H1 (cell line): Measurements from ENCODE around the gene TESMIN. TPM values are rescaled to one million over a fixed set of nuclear protein-coding genes. Genes with fewer than 3 reads are reported as not detected.

Source experiments
- CTCF ChIA-PET: fragments of 300-600 bp; sonication (Branson Sonifier 250); formaldehyde crosslinking; loops from one replicate; lab custom pipeline; 2021; ENCODE audit not compliant: partially characterized antibody; lab: Charles Lee
- POLR2A ChIA-PET: fragments of 300-600 bp; sonication (Branson Sonifier 250); formaldehyde crosslinking; loops from one replicate; lab custom pipeline; 2021; ENCODE audit warnings: inconsistent platforms; ENCODE audit not compliant: partially characterized antibody; lab: Charles Lee
- DNase-seq, 2 experiments: peaks; one replicate each; pipeline versions ENCODE4 v3.0.0 to v3.0.0-alpha.2; 2010 to 2022; ENCODE audit warnings: low spot score in 2 of 2, low read depth in 1 of 2, mixed read lengths in 1 of 2
- FAIRE-seq: peaks from 2 replicates; lab custom pipeline; 2011; peaks lifted over from hg19 to GRCh38; lab: Jason Lieb, UNC
- H2AFZ ChIP-seq: 2 replicates; pipeline ENCODE4 v1.8.1; 2012; ENCODE audit warnings: low read length, inconsistent platforms
- H2AK5ac ChIP-seq: 2 replicates; pipeline ENCODE4 v1.6.1; 2013; ENCODE audit warnings: low read depth, low read length
- H2BK120ac ChIP-seq: replicated peaks from 2 replicates; pipeline ENCODE3; 2013; ENCODE audit warnings: low read depth, low read length, inconsistent platforms
- H2BK12ac ChIP-seq: 2 replicates; pipeline ENCODE4 v1.6.1; 2013; ENCODE audit warnings: low read depth, low read length
- H2BK15ac ChIP-seq: 2 replicates; pipeline ENCODE4 v1.6.1; 2013; ENCODE audit warnings: low read length
- H2BK20ac ChIP-seq: 2 replicates; pipeline ENCODE4 v1.6.1; 2013; ENCODE audit warnings: low read length
- H2BK5ac ChIP-seq: 2 replicates; pipeline ENCODE4 v1.6.1; 2013; ENCODE audit warnings: low read depth, low read length
- H3K14ac ChIP-seq: 2 replicates; pipeline ENCODE4 v1.6.1; 2013; ENCODE audit warnings: inconsistent platforms; ENCODE audit not compliant: insufficient read length
- H3K18ac ChIP-seq: 2 replicates; pipeline ENCODE4 v1.6.1; 2013; ENCODE audit warnings: low read length; ENCODE audit errors: extremely low read depth
- H3K23ac ChIP-seq: 2 replicates; pipeline ENCODE4 v1.6.1; 2013; ENCODE audit warnings: inconsistent platforms; ENCODE audit not compliant: insufficient read length
- H3K23me2 ChIP-seq: 2 replicates; pipeline ENCODE4 v1.6.1; 2013; ENCODE audit warnings: low read depth, low read length
- H3K27ac ChIP-seq: 2 replicates; pipeline ENCODE4 v1.6.1; 2011; ENCODE audit warnings: low read depth, low read length, inconsistent platforms
- H3K27me3 ChIP-seq, 4 experiments: replicated peaks in 1 of 4; 1 replicate in 1 of 4; 2 replicates in 3 of 4; pipeline versions ENCODE4 v1.6.1 to v1.8.1; 2011 to 2013; ENCODE audit warnings: low read length in 3 of 4, mild to moderate bottlenecking in 3 of 4, inconsistent platforms in 2 of 4, mixed read lengths in 2 of 4, moderate library complexity in 1 of 4; ENCODE audit not compliant: control insufficient read depth in 3 of 4, insufficient read depth in 3 of 4; ENCODE audit errors: extremely low read depth in 1 of 4
- H3K36me3 ChIP-seq, 4 experiments: 2 replicates each; pipeline versions ENCODE4 v1.6.1 to v1.8.1; 2011 to 2013; ENCODE audit warnings: mild to moderate bottlenecking in 4 of 4, low read length in 3 of 4, moderate library complexity in 2 of 4, control low read depth in 1 of 4, inconsistent platforms in 1 of 4; ENCODE audit not compliant: insufficient read depth in 4 of 4, control insufficient read depth in 2 of 4
- H3K4ac ChIP-seq: replicated peaks from 2 replicates; pipeline ENCODE3; 2013; ENCODE audit warnings: low read length, low read depth, mixed read lengths, inconsistent platforms; ENCODE audit not compliant: insufficient read length
- H3K4me1 ChIP-seq, 4 experiments: replicated peaks in 1 of 4; 1 replicate in 1 of 4; 2 replicates in 3 of 4; pipeline versions ENCODE4 v1.6.1 to v1.8.1; 2011 to 2013; ENCODE audit warnings: low read length in 3 of 4, inconsistent platforms in 2 of 4, mixed read lengths in 1 of 4; ENCODE audit not compliant: insufficient read depth in 4 of 4, control insufficient read depth in 3 of 4
- H3K4me2 ChIP-seq, 2 experiments: 2 replicates each; pipeline versions ENCODE4 v1.6.1 to v1.8.1; 2011 to 2013; ENCODE audit warnings: low read depth in 2 of 2, low read length in 2 of 2, control low read depth in 1 of 2, inconsistent platforms in 1 of 2, mild to moderate bottlenecking in 1 of 2; ENCODE audit not compliant: insufficient read depth in 1 of 2
- H3K4me3 ChIP-seq, 4 experiments: fragments of 200-600, 300-600 bp in 1 of 4; sonication (generic), shearing (Covaris generic), sonication (Bioruptor Twin) in 1 of 4; 2 replicates each; pipeline versions ENCODE4 v1.5.1 to v1.8.1; 2011 to 2016; ENCODE audit warnings: low read length in 4 of 4, low read depth in 3 of 4, control low read depth in 2 of 4, inconsistent platforms in 2 of 4, mild to moderate bottlenecking in 2 of 4, mixed read lengths in 1 of 4, moderate library complexity in 1 of 4; ENCODE audit not compliant: insufficient read depth in 2 of 4; ENCODE audit errors: extremely low read depth in 1 of 4
- H3K56ac ChIP-seq: replicated peaks from 2 replicates; pipeline ENCODE3; 2013; ENCODE audit warnings: low read depth, mild to moderate bottlenecking, mixed read lengths, low read length, inconsistent platforms; ENCODE audit not compliant: insufficient read length
- H3K79me1 ChIP-seq: 2 replicates; pipeline ENCODE4 v1.6.1; 2013; ENCODE audit warnings: low read depth, low read length, control low read depth
- H3K79me2 ChIP-seq, 2 experiments: 2 replicates each; pipeline versions ENCODE4 v1.6.1 to v1.8.1; 2012 to 2013; ENCODE audit warnings: low read length in 2 of 2, mild to moderate bottlenecking in 2 of 2, inconsistent platforms in 1 of 2; ENCODE audit not compliant: insufficient read depth in 2 of 2, control insufficient read depth in 1 of 2
- H3K9ac ChIP-seq, 4 experiments: replicated peaks in 1 of 4; 1 replicate in 1 of 4; 2 replicates in 3 of 4; pipeline versions ENCODE4 v1.6.1 to v1.8.1; 2011 to 2013; ENCODE audit warnings: low read depth in 3 of 4, low read length in 3 of 4, control low read depth in 2 of 4, mild to moderate bottlenecking in 2 of 4, moderate library complexity in 2 of 4, inconsistent platforms in 1 of 4; ENCODE audit errors: extremely low read depth in 1 of 4
- H3K9me3 ChIP-seq, 2 experiments: 2 replicates each; pipeline versions ENCODE4 v1.6.1 to v1.8.1; 2012 to 2013; ENCODE audit warnings: mild to moderate bottlenecking in 2 of 2, moderate library complexity in 2 of 2, control low read depth in 1 of 2, inconsistent platforms in 1 of 2, low read depth in 1 of 2, low read length in 1 of 2, mixed read lengths in 1 of 2; ENCODE audit not compliant: insufficient read depth in 2 of 2
- H4K20me1 ChIP-seq, 2 experiments: replicated peaks in 1 of 2; 2 replicates each; pipeline versions ENCODE3 to v1.8.1; 2011 to 2013; ENCODE audit warnings: inconsistent platforms in 2 of 2, low read length in 2 of 2, mild to moderate bottlenecking in 1 of 2; ENCODE audit not compliant: insufficient read depth in 2 of 2, control insufficient read depth in 1 of 2
- H4K5ac ChIP-seq: 2 replicates; pipeline ENCODE4 v1.6.1; 2013; ENCODE audit warnings: low read length, low read depth, mixed read lengths, inconsistent platforms; ENCODE audit not compliant: insufficient read length
- H4K8ac ChIP-seq: 2 replicates; pipeline ENCODE4 v1.8.0; 2013; ENCODE audit warnings: mild to moderate bottlenecking, moderate library complexity, low read length, inconsistent platforms; ENCODE audit not compliant: insufficient read depth; ENCODE audit errors: extremely low read depth
- H4K91ac ChIP-seq: replicated peaks from 2 replicates; pipeline ENCODE3; 2013; ENCODE audit warnings: low read length, mixed read lengths, inconsistent platforms; ENCODE audit not compliant: insufficient read length
- KDM1A ChIP-seq: fragments of 200-600, 300-600 bp; sonication (generic); IDR thresholded peaks from 2 replicates; pipeline ENCODE4 v1.7.1; 2016; ENCODE audit warnings: mild to moderate bottlenecking, low read length, borderline replicate concordance
- MAFK ChIP-seq: IDR thresholded peaks from 2 replicates; pipeline ENCODE4 v1.6.1; 2012; ENCODE audit warnings: low read depth, mild to moderate bottlenecking, improper control_type of control experiment, low read length
- WGBS, 2 experiments: shearing (Covaris generic) in 1 of 2; methylation state at CpG; one replicate each; pipeline versions ENCODE4 v1.1.6 to v1.1.7; 2013 to 2015; ENCODE audit warnings: low lambda C conversion rate in 2 of 2, mixed read lengths in 2 of 2, inconsistent platforms in 1 of 2, low coverage in 1 of 2, missing lambda C conversion rate in 1 of 2; ENCODE audit not compliant: insufficient replicate concordance in 2 of 2, insufficient coverage in 1 of 2, insufficient read length in 1 of 2; ENCODE audit errors: extremely low coverage in 1 of 2, missing lambda C conversion rate in 1 of 2; 5-methylcytosine and 5-hydroxymethylcytosine counted together
- polyA plus RNA-seq, 7 experiments: library from polyadenylated mRNA; depleted of rRNA in 3 of 7; stranded (reverse) in 5 of 7; unstranded in 2 of 7; fragments of >200 nt in 5 of 7; fragments of 200-250 nt in 2 of 7; gene quantifications; 1 replicate in 5 of 7; 2 replicates in 1 of 7; 4 replicates in 1 of 7; pipeline versions ENCODE4 v1.2.1 to v1.2.3, GENCODE V29; 2011 to 2013; ENCODE audit warnings: missing spikeins in 2 of 7, mixed read lengths in 2 of 7
- total RNA-seq: library from RNA; stranded (reverse); fragmentation: NEBNext Ultra II Directional; extraction: Animal tissue kit (Norgen Biotek cat#: 25700); gene quantifications from 2 replicates; pipeline ENCODE4 v1.2.1, GENCODE V29; 2021

The TESMIN gene
- total and polyA plus RNA-seq, 2 of the 8 experiments (the other 6 are each of a cell fraction or from before 2014, with no cell fraction given): 22.6 to 61.1 TPM

DNA sequence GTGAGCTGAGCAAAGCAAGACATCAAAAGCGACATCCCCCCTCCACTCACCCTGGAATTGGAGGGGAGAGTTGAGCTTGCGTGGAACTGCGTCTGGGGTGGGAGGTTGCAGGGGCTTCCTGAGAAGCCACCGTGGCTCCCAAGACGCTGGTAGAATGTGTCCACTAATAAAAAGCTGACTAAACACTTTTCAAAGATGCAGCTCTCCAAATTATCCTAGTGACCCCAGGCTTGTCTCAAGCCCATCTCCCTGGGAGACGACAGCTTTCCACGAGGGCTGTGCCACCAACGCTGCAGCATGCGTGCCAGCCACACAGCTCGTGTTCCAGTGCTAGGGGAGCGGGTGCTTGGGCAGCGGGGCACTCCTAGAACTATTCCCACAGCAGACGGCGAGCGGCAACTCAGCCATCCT, 73.3 kb downstream of the TESMIN start:
- Histone ChIP-seq H2BK12ac (peak overlapping the region; percentile 77; the same call in 1 of the 2 replicates), H3K79me2 (no peaks in the 10 kb centered on the region), H3K27ac (no peak overlapping the region), H3K4me1 (peaks cover 0 to 5% (median 2%) of the 10 kb centered on the region in 4 experiments; a peak in 4 of 7 replicates), H3K4me2 (no peak overlapping the region), H2BK15ac (0 out of 2 replicates have a peak overlapping the region, but pooled peaks have one; percentile 95), H3K23ac (no peak overlapping the region), H4K91ac (peak overlapping the region; percentile 44), H4K20me1 (no peaks in the 10 kb centered on the region), H3K23me2 (no peaks in the 10 kb centered on the region), H3K4ac (no peak overlapping the region), H3K56ac (no peak overlapping the region), H2AK5ac (no peak overlapping the region), H2BK20ac (peak overlapping the region; percentile 98), H3K14ac (no peak overlapping the region), H2BK5ac (no peak overlapping the region), H3K36me3 (no peaks in the 10 kb centered on the region; a peak in 1 of 8 replicates), H3K4me3 (no peak overlapping the region), H3K18ac (0 out of 2 replicates have a peak overlapping the region, but pooled peaks have one; percentile 6), H3K27me3 (peaks cover 0 to 7% (median 5%) of the 10 kb centered on the region in 4 experiments; a peak in 6 of 7 replicates), H3K9ac (no peak overlapping the region), H2AFZ (no peak overlapping the region), H3K9me3 (no peaks in the 10 kb centered on the region), H4K5ac (no peak overlapping the region), H2BK120ac (no peak overlapping the region), H4K8ac (no peak overlapping the region), H3K79me1 (no peaks in the 10 kb centered on the region)
- 91% methylated on average over 15 of the region's 15 CpGs; no CpG with 5 or more reads in 1 of the 2 experiments for WGBS, 2 experiments
- no peak for FAIRE-seq
- ChIA-PET POLR2A (interaction anchor here (0.7 to 3.0 kb wide), 5 partner anchors 7 to 130 kb away, joined by 3 to 13 read pairs (median 4); no protein-coding TSS in a partner anchor), CTCF (interaction anchor here (0.6 to 1.7 kb wide), 6 partner anchors 8 to 166 kb away, joined by 3 to 6 read pairs (median 3); no protein-coding TSS in a partner anchor)
- no peak for DNase-seq
- TF ChIP-seq MAFK (peak; percentile 50), KDM1A (no peak)
